HG03159 (cell line): ENCODE measurements around the gene NTMT2.
"Not testable (repeated sequence)": the region's sequence is repeated elsewhere in the genome, so short reads cannot be mapped to it uniquely, and the experiment has no call there.

ENCODE experiments used
- ATAC-seq: cut with Tn5 transposase; IDR thresholded peaks from one replicate; pipeline ENCODE4 v1.9.1; 2021; ENCODE audit warnings: mild to moderate bottlenecking, moderate library complexity; ENCODE audit not compliant: unreplicated experiment

NTMT2 gene

GRCh38 chr1:170156594-170156993 lies 10.8 kb downstream of the NTMT2 start:
- ATAC-seq = no peak

GRCh38 chr1:170157820-170158219 lies 12.1 kb downstream of the NTMT2 start:
- no peak for ATAC-seq

GRCh38 chr1:170162459-170163246 lies 16.9 kb downstream of the NTMT2 start:
- no peak for ATAC-seq

- ATAC-seq = no peak
Measured at GRCh38 chr1:170164103-170164763, 18.5 kb downstream of the NTMT2 start.

GRCh38 chr1:170166518-170167180 lies 20.9 kb downstream of the NTMT2 start:
- ATAC-seq = no peak

- no peak for ATAC-seq
Measured at GRCh38 chr1:170168265-170168664, 22.5 kb downstream of the NTMT2 start.

GRCh38 chr1:170170513-170170912 lies 24.8 kb downstream of the NTMT2 start:
- ATAC-seq = not testable (repeated sequence)

- ATAC-seq = no peak
Measured at GRCh38 chr1:170174395-170174794, 28.6 kb downstream of the NTMT2 start.

- no peak for ATAC-seq
Measured at GRCh38 chr1:170175041-170175440, 29.3 kb downstream of the NTMT2 start.

GRCh38 chr1:170175484-170175883 lies 29.7 kb downstream of the NTMT2 start:
- ATAC-seq = no peak

GRCh38 chr1:170176772-170177171 lies 31.0 kb downstream of the NTMT2 start:
- ATAC-seq = no peak

GRCh38 chr1:170182442-170182841 lies 36.7 kb downstream of the NTMT2 start:
- ATAC-seq = no peak

- ATAC-seq = no peak
Measured at GRCh38 chr1:170192546-170192945, 46.8 kb downstream of the NTMT2 start.

GRCh38 chr1:170194451-170194850 lies 48.7 kb downstream of the NTMT2 start:
- no peak for ATAC-seq

- ATAC-seq = no peak
Measured at GRCh38 chr1:170196490-170197236, 50.9 kb downstream of the NTMT2 start.

- ATAC-seq = no peak
Measured at GRCh38 chr1:170198090-170198489, 52.3 kb downstream of the NTMT2 start.

GRCh38 chr1:170198584-170198983 lies 52.8 kb downstream of the NTMT2 start:
- no peak for ATAC-seq

GRCh38 chr1:170200161-170200560 lies 54.4 kb downstream of the NTMT2 start:
- no peak for ATAC-seq

GRCh38 chr1:170200621-170201397 lies 55.0 kb downstream of the NTMT2 start:
- ATAC-seq = no peak

GRCh38 chr1:170203693-170204092 lies 57.9 kb downstream of the NTMT2 start:
- ATAC-seq = no peak
